HG03439 (cell line): ENCODE measurements around the gene ATAD3A.
"Not testable (repeated sequence)": the region's sequence is repeated elsewhere in the genome, so short reads cannot be mapped to it uniquely, and the experiment has no call there.

Experiments
- ATAC-seq: cut with Tn5 transposase; IDR thresholded peaks from one replicate; pipeline ENCODE4 v1.9.1; 2021; ENCODE audit warnings: mild to moderate bottlenecking, moderate library complexity; ENCODE audit not compliant: unreplicated experiment

The ATAD3A gene

DNA sequence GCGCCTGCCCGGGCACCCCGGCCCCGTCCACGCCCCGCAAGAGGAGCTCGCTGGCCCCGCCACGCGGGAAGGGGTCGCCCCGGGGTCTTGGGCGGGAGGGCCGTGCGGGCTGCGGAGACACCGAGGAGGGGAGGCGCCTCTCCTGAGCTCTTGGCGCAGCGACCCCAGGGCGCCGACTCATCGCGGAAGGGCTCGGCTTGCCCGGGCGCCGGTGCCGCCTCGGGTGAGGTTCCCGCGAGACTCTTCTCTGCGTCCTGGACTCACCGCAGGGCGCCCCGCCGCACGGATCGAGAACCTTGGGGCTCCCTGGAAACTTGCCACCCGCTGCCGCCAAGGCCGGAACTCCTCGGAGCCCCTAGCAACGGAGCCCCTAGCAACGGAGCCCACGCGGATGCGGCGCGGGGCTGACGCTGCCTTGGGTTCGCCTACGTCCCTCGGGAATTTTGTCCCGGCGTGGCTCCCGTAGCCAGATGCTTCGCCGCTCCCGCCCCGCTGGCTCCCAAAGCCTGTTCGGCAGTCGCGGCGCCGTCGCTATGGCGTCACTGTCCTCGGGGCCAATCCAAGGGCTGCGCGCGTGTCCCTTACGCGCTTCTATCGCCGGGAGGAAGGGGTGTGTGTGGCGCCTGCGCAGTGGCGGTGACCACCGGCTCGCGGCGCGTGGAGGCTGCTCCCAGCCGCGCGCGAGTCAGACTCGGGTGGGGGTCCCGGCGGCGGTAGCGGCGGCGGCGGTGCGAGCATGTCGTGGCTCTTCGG lies at the start of gene ATAD3A:
Gene ATAD3A, plus strand, starts transcription at position 630 of the 753 bp plus-strand sequence. Its CDS starts 107 bp downstream, at position 737.
- ATAC-seq, result peak; percentile 87

DNA sequence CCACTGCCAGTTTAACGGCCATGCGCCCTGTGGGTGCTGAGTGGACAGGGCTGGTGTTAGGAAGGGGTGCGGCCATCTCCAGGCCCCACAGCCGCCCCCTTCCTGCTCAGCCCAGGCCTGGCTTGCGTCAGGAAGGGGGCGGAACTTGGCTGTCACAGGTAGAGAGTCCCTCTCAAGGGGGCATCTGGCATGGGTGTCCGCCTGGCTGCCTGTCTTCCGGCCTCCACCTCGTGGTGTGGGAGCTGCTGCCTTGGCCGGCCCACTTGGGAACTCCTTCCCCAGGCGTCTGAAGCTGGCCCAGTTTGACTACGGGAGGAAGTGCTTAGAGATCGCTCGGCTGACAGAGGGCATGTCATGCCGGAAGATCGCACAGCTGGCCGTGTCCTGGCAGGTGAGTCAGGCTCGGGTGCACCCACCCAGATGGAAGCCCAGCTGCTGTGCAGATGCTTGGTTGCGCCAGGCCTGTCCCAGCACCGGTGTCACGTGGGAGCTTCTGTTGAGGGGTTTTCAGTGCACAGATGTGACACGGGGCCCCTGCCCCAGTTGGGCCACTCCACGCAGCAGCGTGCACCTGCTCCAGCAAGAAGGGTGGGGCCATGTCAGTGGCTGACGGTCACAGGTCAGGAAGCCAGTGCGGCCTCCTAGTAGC lies 49.5 kb upstream of the ATAD3A start:
- ATAC-seq, result peak; percentile 42

DNA sequence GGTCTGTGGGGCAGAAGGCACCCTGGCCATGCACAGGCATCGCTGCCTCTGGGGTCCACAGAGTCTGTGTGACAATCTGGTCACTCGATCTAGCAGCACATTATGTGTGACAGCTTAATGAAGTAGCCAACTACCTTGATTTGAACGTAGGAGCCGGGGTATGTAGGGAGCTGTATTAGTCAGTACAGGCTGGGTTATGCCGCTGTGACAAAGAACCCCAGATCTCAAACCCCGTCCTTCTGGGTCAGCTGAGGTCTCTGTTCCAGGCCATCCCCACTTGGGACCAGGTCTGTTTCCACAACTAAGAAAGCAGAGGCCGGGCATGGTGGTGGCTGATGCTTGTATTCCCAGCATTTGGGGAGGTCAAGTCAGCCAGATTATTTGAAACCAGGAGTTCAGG lies 48.6 kb upstream of the ATAD3A start:
- no peak for ATAC-seq

DNA sequence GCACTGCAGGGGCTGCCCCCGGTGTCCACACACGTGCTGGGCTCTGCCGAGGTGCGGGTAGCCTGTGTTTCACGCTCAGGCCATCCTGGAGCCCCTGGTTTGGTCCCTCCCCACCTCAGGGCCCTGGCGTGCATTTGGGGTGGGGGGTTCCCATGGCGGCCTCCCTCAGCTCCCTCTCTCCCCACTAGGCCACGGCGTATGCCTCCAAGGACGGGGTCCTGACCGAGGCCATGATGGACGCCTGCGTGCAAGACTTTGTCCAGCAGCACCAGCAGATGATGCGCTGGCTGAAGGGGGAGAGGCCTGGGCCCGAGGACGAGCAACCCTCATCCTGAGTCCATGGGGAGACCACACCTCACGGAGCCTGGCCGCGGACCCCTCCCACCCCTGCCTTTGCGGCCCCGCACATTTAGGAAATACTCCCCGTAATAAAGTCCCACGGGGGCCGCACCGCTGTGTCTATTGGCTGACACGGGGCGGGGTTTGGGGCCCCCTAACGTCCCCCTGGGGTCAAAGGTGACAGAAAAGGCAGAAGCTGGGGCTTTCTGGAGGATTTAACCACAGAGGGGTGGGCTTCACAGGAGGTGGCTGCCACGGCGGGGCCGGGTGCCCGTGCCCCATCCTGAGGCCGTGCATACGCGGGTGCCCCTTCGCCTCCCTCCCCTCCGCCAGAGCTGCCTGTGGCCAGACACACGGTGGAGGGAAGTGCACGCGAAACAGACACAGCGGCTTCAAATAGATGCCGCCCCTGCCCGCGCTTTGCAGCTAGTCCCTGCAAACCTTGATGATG lies 43.6 kb upstream of the ATAD3A start:
- ATAC-seq, result not testable (repeated sequence)

DNA sequence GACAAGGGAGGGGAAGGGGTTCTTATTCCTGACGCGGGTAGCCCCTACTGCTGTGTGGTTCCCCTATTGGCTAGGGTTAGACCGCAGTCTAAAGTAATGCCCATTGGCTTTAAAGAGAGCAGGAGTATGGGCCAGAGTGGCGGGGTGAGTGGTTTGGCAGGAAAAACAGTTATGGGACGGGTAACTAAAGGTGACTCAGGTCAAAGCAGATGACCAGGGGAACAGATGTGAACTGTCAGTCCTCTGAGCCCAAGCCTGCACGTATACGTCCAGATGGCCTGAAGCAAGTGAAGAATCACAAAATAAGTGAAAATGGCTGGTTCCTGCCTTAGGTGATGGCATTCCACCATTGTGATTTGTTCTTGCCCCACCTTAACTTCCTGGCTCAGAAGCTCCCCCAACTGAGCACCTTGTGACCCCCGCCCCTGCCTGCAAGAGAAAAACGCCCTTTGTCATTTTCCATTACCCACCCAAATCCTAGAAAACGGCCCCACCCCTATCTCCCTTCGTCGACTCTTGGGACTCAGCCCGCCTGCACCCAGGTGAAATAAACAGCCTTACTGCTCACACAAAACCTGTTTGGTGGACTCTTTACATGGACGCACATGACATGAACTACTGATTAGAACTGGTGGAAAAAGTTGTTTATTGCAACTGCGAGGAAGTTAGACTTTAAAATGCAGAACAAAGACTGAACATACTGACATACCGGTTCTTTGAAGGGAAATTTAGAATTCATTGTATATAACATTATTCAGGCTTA lies 41.2 kb upstream of the ATAD3A start:
- no peak for ATAC-seq

DNA sequence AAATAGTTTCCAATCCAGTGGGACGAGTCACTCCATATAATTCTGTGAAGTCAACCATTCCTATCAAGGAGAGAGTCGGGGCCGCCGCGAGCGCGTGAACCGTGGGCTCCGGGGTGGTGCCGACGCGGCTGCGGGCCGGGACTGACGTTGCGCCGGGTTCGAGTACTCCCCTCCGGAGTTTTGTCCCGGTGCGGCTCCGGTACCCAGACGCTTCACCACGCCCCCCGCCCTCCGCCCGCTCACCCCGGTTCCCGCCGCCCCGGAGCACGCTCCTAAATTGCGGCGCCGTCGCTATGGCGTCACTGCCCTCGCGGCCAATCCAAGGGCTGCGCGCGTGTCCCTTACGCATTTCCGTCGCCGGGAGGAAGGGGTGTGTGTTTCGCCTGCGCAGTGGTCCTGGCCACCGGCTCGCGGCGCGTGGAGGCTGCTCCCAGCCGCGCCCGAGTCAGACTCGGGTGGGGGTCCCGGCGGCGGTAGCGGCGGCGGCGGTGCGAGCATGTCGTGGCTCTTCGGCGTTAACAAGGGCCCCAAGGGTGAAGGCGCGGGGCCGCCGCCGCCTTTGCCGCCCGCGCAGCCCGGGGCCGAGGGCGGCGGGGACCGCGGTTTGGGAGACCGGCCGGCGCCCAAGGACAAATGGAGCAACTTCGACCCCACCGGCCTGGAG lies 40.4 kb upstream of the ATAD3A start, which contains the start of gene ATAD3B:
Gene ATAD3B, plus strand, starts transcription at position 377 of the 664 bp plus-strand sequence. Its CDS starts 120 bp downstream, at position 497.
- peak; percentile 87 for ATAC-seq

DNA sequence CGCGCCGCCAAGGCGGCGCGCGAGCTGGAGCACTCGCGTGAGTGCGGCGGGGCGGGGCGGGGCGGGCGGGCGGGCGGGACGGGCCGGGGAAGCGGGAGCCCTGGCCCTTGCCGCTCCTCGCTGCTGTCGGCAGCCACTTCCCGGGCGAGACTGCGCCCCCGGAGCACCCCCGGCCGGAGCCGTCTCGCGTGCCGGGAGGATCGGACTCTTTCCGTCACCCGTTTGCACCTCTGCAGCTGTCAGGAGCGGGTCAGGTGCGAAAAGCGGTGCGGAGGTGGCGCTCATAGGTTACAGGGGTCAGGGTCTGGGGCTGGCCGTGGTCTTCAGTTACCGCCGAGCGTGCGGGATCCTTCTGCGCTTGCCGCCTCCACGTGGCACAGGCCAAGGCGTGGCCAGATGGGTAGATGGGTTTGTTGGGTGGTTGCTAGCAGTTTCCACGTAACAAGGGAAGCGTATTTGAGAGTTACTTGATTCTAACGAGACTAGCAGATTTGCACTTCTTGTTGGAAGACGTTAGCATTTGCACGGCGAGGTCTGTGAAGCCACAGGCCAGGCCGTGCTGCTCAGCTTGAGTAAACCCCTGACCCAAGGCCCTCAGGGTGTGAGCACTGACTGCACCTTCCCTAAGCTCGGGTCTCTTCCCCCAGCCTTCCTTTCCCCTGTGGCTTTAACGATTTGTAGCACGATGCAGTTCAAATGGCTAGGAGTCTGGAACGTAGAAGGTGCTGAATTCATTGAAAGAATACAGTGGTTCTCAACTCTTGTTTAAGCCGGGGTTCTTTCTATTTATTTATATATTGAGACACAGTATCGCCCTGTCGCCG lies 39.7 kb upstream of the ATAD3A start:
- peak; percentile 21 for ATAC-seq

DNA sequence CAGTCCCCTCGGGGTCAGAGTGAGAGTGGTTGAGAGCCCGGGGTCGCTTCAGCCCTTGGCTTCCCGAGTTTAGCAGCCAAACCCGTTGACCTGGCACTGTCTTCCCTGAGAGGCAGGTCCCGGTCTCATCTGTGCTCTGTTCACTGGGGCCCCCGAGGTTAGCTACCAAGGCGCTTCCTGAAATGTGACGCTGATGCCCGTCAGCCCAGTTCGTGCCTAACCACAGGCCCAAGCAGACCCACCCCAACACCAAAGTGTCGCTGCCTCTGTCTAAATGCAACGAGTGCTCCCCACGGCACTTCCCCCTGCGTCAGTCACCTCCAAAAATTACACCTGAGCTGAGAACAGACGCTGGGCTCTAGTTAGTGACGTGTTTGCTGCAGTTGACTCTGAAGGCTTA lies 36.0 kb upstream of the ATAD3A start:
- ATAC-seq, result not testable (repeated sequence)

DNA sequence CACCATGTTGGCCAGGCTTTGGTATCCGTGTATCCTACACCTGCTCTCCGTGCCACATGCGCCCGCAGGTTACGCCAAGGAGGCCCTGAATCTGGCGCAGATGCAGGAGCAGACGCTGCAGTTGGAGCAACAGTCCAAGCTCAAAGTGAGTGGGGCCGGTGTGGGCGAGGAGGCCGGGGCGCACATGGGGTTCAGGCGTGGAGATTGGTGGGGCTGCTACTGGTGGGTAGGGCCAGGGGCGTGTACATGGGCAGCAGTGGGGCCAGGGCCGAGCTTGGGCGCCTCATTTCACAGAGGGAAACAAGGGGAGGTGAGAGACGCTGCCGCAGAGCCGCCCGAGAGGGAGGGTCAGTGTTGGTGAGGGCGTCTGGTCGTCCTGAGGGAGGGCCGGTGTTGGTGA lies 34.8 kb upstream of the ATAD3A start:
- ATAC-seq, result no peak

DNA sequence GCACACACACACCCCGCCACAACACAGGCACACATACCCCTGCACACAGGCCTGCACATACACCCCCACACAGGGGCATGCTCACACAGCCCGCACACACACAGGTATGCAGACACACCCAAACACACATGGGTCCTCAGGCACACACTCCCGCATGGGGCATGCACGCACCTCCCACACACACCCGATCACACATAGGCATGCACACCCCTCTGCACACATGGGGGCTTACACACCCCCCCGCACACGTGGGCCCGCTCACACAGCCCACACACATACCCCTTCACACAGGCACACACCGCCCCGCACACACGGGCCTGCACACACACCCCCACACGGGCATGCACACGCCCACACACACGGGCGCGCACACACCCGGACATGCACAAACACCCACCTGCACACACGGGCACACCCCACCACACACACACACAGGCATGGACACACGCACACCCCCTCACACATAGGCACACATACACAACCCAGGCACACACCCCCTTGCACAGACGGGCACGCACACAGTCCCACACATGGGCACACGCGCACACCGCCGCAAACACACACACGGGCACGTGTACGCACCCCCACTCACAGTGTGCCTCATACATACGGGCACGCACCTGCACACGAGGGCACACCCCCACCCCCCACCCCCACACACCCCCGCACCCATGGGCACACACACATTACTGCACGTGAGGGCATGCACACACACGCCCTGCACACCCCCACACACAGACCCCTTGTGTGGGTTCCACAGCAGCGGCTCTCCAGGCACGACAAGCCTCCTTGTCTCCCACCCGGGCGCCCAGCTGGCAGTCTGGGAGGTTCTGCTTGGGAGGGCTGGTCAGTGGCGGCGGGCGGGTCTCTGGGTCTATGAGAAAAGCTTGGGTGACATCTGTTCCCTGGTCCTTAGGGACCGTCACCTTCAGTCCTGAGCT lies 32.1 kb upstream of the ATAD3A start:
- ATAC-seq, result no peak

DNA sequence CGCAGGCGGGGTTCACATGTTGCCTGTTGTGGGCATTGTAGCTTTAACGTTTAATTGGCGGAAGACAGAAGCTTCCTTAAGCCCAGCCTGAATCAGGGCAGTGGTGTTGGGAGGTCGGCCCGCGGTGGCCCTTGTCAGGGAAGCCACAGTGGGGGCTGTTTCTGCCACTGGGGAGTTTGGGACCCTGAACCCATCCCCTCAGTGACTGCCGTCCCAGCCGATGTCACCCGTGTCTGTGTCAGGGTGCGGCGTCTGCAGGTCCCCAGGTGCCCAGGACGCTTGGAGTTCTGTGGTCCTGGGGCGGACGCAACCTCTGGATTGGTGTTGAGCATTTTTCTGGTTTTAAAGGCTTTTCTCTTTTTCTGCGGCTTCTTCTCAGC lies 31.5 kb upstream of the ATAD3A start:
- ATAC-seq, result not testable (repeated sequence)

DNA sequence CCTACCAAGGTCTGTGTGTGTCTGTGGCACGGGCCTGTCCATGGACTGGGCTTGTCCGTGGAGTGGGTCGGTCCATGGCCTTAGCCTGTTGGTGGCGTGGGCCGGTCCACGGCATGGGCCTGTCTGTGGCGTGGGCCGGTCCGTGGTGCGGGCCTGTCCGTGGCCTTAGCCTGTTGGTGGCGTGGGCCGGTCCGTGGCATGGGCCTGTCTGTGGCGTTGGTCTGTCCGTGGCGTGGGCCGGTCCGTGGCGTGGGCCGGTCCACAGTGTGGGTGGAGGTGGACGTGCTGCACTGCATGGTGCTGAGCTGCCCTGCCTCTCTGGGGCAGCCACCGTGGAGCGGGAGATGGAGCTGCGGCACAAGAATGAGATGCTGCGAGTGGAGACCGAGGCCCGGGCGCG lies 30.2 kb upstream of the ATAD3A start:
- ATAC-seq, result not testable (repeated sequence)

DNA sequence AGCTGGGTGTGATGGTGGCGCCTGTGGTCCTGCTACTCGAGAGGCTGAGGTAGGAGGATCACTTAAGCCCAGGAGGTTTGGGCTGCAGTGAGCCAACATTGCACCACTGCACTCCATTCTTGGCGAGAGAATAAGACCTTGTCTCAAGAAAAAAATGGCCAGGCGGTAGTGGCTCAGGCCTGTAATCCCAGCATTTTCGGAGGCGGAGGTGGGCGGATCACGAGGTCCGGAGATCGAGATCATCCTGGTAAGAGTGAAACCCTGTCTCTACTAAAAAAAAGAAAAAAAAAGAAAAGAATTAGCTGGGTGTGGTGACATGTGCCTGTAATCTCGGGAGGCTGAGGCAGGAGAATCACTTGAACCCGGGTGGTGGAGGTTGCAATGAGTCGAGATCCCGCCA lies 29.1 kb upstream of the ATAD3A start:
- ATAC-seq, result no peak

DNA sequence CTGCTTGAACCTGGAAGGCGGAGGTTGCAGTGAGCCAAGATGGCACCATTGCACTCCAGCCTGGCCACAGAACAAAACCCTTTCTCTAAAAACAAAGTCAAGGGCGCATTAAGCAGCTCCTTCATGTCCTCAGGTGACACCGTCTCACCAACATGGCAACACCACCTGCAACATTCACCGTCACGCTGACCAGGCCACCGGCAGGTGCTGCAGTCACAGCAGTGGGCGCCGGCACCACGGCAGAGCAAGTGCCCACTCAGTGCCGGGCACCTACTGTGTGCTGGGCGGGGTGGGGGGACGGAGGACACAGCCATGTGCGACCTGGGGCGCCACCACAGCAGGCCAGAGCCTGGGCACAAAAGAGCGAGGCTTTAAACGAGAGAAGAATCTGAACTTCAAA lies 28.2 kb upstream of the ATAD3A start:
- no peak for ATAC-seq

DNA sequence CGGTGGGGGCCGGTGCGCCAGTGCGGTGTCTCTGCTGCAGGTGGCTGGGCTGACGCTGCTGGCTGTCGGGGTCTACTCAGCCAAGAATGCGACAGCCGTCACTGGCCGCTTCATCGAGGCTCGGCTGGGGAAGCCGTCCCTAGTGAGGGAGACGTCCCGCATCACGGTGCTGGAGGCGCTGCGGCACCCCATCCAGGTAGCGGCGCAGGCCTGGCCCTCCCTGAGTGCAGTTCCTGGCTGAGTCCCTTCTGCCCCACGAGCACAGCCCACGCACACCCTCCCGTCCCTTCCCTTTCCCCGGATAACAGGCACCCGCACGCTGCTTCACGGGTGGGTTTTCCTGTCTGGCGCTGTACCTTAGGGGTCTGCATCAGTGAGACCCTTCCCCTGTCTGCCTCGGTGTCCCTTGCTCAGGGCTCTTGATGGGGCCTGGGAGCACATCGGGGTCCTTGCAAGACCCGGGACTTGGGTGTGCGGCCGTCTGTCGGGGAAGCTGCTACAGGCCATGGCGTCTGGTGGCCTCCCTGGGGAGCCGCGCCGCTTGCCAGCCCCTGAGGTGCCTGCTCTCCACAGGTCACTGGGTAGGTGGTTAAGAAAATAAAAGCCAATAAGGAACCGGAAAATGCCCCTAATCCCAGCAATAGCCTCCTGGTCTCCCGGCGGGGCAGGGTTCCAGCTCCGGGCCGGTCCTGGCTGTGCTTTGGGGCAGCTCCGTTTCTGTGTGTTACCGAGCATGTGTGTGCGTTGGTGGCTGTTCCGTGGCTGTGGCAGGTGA lies 26.8 kb upstream of the ATAD3A start:
- ATAC-seq, result not testable (repeated sequence)

DNA sequence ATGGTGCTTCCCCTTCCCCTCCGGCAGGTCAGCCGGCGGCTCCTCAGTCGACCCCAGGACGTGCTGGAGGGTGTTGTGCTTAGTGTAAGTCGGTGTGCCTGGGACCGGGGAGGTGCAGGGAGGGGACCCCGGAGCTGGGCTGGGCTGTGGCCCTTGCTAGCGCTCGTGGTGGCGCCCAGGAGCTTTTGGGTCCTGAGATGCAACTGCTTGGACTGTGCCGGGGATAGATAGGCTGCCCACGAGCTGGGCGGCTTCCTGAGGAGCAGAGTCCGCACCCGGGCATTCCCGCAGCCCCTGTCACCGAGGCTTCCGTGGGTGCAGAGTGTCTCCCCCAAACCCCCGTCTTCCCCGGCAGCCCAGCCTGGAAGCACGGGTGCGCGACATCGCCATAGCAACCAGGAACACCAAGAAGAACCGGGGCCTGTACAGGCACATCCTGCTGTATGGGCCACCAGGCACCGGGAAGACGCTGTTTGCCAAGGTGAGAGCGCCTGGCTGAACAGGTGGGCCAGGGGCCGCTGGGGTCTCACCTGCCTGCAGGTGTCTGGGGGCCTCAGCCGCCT lies 26.1 kb upstream of the ATAD3A start:
- not testable (repeated sequence) for ATAC-seq

DNA sequence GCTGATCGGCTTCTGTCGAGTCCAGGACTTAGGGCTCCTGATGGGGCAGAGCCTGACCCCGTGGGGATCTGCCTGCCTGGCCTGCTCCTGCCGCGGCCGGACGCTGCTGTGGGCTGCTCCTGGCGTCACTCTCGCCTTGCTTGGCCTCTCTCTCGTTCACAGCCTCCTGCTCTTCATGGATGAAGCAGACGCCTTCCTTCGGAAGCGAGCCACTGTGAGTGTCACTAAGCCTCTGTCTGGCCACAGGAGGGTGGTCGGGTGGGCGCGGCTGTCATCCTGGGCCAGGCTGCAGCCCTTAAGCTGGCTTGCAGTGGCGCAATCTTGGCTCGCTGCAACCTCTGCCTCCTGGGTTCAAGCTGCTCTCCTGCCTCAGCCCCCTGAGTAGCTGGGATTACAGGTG lies 24.3 kb upstream of the ATAD3A start:
- ATAC-seq, result no peak
